Fibroblast of skin of back (primary cell): Measurements from ENCODE around the gene DNAJC11. TPM values are rescaled to one million over a fixed set of nuclear protein-coding genes. Genes with fewer than 3 reads are reported as not detected.
A peak's percentile ranks its signal among the peaks of the same experiment; 100 is the strongest.
"Not testable (repeated sequence)": the region's sequence is repeated elsewhere in the genome, so short reads cannot be mapped to it uniquely, and the experiment has no call there.

ENCODE experiments used
- DNase-seq: peaks from one replicate; pipeline ENCODE4 v3.0.0-alpha.2; 2013
- polyA plus RNA-seq, 2 experiments: library from polyadenylated mRNA; unstranded; fragments of 120-200 nt; gene quantifications; one replicate each; pipeline ENCODE4 v1.2.1, GENCODE V29; 2013; ENCODE audit not compliant: insufficient read length in 2 of 2

DNAJC11 gene, protein sequence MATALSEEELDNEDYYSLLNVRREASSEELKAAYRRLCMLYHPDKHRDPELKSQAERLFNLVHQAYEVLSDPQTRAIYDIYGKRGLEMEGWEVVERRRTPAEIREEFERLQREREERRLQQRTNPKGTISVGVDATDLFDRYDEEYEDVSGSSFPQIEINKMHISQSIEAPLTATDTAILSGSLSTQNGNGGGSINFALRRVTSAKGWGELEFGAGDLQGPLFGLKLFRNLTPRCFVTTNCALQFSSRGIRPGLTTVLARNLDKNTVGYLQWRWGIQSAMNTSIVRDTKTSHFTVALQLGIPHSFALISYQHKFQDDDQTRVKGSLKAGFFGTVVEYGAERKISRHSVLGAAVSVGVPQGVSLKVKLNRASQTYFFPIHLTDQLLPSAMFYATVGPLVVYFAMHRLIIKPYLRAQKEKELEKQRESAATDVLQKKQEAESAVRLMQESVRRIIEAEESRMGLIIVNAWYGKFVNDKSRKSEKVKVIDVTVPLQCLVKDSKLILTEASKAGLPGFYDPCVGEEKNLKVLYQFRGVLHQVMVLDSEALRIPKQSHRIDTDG
- polyA plus RNA-seq (2013, experiment 1 of 2; ENCODE audit: insufficient read length), result 47.9 TPM
- 34.4 TPM for polyA plus RNA-seq (2013, experiment 2 of 2; ENCODE audit: insufficient read length)

DNA sequence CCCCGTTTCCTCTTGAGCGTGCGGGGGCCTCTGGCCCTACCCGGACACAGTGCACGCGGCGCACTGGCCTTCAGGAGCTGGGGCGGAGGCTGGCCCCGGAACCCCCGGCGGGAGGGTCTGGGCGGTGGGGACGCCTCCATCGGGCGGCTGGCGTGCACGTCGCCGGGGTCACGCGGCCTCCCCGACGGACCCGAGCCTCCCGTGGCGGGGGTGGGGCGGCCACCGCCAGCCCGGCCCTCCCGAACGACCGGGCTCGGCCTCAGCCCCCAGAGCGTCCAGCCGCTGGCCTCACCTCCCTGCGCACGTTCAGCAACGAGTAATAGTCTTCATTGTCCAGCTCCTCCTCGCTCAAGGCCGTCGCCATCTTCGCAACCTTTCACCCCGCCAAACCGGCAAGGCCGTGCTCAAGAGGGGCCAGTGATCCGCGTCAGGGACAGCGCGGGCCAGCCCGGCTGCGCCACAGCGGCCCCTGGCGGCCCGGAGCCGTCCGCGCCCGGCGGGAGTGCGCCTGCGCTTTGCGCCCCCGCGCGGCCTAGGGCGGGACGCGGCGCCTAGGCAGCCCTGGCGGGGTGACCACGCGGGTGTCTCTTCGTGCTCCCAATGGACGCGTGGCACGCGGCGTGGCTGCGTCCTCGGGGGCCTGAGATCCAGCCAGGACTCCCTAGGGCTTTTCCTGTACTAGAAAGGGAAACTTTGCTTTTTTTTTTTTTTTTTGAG is at the start of gene DNAJC11:
Gene DNAJC11 (minus strand): TSS at position 380 of the 717 bp plus-strand sequence. CDS start 16 bp downstream, at position 364.
- peak; percentile 90 for DNase-seq

DNA sequence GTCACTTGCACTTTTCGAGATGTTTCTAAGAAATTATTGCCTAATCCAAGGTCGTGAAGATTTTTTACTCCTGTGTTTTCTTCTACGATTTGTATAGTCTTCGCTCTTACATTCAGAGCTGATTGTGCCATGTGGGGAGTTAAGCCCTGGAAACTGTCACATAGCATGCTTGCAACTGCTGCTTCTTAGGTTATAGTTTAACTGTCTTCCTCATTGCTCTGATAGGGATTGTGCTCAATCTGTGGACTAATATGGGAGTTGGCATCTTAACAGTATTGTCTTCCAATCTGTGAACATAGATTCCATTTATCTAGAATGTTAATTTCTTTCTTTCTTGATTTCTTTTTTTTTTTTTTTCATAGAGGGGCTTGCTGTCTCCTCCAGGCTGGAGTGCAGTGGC is 48.9 kb upstream of the DNAJC11 start:
- DNase-seq, result no peak

DNA sequence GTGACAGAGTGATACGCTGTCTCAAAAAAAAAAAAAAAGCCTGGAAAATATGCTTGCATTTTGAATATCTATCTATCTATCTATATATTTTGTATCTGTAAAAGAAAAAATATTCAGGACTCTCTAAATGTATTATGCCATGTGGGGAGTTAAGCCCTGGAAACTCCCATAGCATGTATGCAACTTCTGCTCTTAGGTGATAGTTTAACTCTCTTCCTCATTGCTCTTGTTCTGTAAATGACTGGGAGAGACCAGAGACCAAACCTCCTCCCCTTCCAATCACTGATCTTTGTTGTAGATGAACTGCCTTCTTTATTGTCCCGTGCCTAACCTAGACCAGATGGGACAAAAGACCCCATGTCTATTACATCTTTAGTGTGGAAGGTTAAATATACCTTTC is 46.1 kb upstream of the DNAJC11 start:
- DNase-seq, result no peak

DNA sequence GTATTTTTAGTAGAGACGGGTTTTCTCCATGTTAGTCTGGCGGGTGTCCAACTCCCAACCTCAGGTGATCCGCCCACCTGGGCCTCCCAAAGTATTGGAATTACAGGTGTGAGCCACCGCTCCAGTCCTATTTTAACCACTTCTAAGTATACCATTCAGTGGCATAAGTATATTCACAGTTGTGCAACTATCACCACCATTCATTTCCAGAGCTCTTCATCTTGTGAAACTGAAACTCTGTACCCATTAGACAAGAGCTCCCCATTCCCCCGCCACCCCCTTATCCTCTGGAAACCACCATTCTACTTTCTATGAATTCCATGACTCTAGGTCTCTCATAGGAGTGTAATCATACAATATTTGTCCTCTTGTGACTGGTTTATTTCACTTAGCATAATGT is 43.5 kb upstream of the DNAJC11 start:
- no peak for DNase-seq

DNA sequence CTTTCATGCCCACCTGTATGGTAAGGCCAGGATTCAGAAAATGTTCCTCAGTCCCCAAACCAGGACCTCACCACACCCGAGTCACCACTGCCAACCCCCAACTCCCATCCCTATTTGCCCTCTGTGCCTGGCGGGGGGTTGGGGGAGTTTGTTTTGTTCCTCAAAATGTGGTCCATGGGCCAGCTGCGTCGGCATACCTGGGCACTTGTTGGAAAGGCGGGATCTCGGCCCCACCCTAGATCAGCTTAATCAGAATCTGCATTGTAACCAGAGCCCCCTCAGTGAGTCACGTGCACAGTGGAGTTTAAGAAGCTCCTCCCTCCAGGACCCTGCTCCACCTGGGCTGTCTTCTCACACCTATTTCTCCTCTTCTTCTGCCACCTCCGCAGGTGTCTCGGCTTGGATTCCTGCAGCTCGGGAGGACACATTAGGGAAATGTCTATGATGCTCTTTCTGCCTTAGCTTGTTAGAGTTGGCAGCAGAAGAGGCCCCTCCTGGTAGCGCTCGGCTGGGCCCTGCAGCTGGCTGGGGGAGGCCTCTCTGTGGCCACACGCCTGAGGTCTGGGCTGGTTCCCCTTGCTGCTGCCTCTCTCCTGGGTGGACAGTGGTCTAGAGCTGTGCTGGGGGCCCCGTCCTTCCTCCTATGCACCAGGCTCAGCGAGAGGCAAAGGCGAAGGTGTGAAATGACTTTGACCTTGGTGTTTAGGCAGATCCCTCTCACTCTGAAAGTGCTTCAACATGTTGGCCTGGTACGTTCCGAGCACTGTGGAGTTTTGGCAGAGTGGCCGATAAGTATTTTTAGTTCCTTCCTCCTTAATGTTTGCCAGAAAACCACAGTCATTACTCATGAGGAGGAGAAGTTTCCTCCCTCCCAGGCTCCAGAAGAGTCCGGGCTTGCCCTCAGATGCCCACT is 41.8 kb upstream of the DNAJC11 start:
- DNase-seq, result peak; percentile 83

DNA sequence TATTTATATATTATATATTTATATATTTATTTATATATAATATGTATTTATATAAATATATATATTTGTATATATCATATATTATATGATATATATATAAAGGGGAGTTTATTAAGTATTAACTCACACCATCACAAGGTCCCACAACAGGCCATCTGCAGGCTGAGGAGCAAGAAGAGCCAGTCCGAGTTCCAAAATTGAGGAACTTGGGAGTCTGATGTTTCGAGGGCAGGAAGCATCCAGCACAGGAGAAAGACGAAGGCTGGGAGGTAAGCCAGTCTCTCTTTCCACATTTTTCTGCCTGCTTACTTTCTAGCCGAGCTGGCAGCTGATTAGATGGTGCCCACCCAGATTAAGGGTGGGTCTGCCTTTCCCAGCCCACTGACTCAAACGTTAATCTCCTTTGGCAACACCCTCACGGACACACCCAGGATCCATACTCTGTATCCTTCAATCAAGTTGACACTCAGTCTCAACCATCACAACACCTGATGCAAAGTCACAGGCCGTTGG is 41.1 kb upstream of the DNAJC11 start:
- DNase-seq, result not testable (repeated sequence)

DNA sequence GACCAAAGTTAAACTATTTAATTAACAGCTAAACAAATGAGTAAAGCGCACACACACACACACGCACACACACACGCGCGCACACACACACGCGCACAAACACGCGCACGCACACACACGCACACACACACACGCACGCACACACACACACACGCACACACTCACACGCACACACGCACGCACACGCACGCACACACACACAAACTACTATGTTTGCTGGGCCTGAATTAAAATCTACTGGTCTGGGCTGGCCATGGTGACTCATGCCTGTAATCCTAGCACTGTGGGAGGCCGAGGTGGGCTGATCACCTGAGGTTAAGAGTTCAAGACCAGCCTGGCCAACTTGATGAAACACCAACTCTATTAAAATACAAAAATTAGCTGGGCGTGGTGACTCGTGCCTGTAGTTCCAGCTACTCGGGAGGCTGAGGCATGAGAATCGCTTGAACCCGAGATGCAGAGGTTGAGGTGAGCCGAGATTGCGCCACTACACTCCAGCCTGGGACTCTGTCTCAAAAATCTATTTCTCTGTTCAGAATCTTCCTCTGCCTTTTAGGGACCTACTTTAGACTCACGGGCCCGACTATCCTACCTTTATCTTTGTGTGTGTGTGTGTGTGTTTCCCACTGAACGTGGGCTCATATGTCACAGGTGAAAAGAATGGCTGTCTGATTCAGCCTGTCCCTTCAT is 37.5 kb upstream of the DNAJC11 start:
- DNase-seq, result no peak

DNA sequence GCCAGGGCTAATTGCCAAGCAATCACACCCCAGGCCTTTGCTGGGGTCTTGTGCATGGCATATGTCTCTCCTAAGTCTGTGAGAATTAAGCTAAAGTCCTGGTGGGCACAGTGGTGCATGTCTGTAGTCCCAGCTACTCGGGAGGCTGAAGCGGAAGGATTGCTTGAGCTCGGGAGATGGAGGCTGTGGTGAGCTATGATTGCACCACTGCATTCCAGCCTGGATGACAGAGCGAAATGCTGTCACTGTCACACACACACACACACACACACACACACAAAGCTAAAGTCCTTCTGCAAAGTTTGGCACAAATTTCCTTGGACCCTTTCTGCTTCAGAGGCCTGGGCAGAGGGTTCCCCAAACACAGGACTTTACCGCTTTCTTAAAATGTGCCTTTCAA is 31.3 kb upstream of the DNAJC11 start:
- peak; percentile 17 for DNase-seq

DNA sequence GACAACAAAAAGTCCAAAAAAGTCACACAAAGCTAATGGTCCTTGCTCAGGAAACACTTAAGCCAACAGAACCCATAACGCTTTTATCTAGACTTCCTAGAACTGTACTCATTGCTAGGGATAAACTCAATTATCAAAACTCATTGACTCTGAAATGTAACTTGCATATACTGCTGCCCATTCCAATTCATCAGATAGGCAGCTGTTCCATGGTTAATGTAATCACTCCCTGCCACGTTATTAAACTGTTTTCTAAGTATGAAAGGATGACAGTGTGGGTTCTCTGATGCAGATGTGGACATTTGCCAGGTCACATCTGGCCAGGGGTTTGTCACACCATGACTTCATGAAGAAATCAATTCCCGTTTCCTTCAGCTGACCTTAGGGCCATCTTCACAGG is 30.3 kb upstream of the DNAJC11 start:
- no peak for DNase-seq

DNA sequence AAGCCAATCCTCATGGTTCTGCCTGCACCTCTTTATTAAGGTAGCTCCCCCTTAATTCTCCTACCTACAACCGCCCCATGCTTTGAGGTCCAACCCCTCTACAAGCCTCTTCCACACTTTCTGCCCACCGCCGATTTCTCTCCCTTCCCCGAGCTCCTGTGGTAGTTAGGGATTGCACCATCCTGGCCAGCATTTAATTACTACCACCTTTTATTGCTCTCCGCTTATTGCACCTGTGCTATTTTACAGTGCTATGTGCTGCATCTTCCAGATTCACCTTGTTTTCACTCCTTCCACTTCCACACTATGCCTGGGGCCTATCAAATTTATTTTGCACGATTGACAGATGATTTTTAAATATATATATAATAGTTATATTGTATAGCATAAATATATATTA is 29.3 kb upstream of the DNAJC11 start:
- DNase-seq, result no peak

DNA sequence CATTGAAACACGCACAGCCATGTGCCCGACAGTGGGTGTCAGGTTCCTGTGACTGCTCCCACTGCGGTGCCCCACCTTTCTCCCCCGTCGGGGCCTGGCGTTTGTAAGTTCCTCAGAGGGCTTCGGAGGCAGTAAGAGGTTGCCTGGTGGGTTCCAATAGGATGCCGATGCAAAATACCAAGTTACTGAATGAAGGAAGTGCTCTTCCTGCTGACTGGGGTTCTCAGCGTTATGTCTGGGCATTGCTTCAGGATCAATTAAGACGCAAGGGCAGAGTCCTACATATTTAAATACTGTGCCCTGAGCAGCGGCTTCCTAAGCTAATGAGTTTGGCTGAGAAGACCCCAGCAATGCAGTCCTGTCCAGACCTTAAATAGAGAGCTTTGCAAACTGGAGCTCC is 28.9 kb upstream of the DNAJC11 start:
- no peak for DNase-seq

DNA sequence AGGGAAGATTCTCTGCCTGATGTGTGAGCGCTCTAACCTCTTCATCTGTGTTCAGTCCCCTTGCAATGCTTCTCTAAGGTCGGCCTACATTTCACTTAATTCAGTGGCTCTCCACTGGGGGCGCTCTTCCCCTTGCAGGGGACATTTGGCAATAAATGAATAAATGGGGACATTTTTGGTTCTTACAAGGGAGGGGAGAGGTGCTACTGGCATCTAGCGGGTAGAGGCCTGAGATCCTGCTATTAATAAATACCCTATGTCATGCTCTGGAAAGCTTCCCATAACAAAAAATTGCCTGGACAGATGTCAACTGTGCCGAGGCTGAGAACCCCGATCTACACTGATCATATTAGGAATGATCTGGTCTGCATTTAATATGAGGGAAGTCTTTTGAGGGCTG is 25.9 kb upstream of the DNAJC11 start:
- peak; percentile 60 for DNase-seq

DNA sequence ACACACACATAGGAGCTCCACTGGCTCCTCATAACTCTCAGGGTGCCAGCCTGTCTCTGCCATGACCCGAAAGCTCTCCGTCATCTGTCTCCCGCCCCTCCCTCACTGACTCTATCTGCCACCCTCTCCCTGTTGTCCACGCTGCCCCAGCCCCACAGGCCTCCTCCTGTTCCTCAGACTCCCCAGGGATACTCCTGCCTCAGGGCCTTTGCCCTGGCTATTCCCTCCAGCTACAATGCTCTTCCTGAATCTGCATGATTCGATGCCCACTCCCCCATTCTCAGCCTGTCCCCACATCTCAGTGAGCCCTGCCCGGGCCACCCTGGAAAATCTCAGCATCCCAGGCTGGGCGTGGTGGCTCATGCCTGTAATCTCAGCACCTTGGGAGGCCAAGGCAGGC is 24.6 kb upstream of the DNAJC11 start:
- DNase-seq, result no peak

DNA sequence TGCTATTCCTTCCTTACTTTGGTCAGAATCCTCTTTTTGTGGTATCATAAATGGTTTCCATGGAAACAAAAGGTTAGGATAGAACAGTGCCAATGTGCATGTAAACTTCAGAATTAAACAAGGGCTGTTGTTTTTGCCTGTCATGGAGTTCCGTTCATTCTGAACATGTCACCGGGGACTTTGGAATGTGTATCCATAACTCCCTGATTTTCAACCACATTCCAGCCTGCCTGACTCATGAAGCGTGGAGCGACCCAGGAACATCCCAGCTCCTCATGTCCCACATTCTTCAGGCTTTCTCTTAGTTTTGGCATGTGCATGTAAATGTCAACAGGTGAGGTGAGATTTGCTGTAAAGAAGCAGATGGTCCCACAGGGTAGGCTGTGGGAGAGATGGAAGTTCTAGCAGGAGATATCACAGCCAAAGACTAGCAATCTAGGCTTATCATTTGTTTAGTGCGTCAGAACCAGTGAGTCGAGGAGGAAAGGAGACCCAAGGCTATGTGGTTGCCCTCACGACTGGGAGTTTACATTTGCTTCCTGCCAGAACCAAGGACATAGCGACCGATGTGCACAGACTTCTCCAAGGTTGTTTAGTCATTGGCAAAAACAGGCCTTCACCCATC is 23.0 kb upstream of the DNAJC11 start:
- DNase-seq, result peak; percentile 96

DNA sequence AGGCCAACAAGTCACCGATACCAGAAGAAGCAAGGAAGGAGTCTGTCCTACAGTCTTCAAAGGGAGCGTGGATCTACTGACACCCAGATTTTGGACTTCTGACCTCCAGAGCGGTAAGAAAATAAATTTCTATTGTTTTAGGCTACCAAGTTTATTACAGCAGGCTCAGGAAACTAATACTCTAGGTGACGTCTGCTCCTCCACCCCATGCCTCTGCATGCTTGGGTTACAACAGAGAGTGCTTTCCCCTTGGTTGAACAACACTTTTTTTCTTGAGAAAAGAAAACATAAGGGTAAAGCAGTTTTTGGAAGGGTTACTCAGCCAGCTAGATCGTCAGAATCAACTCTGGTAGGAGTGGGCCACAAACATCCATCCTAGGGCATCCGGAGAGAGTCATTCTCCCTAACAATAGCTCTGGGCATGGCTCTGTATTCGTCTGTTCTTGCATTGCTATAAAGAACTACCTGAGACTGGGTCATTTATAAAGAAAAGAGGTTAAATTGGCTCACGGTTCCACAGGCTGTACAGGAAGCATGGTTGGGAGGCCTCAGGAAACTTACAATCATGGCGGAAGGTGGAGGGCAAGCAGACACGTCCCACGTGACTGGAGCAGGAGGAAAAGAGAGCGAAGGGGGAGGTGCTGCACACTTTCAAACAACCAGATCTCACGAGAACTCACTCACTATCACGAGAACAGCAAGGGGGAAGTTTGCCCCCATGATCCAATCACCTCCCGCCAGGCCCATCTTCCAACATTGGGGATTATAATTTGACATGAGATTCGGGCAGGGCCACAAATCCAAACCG is 22.2 kb upstream of the DNAJC11 start:
- no peak for DNase-seq

DNA sequence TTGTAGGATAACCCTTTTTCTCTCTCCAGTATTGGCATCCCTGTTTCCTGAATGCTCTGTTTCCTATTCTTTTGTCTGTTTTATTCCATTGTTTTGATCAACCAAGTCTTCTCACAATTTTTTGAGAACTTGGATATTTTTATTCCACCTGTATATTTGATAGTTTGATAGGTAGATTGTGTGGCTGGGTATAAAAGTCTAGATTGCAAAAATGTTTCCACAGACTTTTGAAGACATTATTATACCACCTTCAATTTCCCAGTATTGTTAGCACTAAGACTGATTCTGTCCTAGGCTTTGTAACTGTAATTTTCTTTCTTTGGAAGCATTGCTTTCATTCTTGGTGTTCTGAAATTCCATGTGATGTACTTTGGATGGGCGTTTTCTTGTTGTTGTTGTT is 9.6 kb upstream of the DNAJC11 start:
- no peak for DNase-seq

DNA sequence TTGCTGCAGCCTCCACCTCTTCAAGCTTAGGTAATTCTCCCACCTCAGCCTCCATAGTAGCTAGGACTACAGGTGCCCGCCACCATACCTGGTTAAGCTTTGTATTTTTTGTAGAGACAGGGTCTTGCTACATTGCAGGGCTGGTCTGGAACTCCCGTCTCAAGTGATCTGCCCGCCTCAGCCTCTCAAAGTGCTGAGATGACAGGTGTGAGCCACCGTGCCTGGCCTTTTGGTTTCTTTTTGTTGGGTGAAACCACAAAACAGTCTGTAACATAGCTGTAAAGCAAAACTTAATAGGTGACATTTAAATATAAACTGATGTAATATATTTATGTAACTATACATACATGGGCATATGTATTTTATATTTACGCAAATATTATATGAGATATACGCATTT is 3.1 kb upstream of the DNAJC11 start:
- no peak for DNase-seq

DNA sequence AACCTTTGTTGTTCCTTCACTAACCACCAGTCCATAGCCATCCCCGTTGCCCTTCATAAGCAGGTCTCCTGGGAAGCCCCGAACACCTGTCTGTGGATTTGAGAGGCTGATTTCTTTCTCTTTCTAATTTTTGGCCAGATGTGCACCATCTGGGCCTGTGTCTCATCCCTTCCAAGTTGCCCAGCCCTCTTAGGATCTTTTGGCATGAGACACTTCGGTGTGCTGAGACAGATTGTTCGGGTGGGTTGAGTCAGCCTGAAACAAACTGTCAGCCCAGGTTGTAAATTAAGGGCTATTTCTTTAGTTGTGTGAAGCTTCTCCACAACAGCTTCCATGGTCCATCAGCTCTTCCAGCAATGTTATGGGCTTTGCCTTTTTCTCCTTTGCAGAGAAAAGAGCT is 1.4 kb upstream of the DNAJC11 start:
- no peak for DNase-seq

DNA sequence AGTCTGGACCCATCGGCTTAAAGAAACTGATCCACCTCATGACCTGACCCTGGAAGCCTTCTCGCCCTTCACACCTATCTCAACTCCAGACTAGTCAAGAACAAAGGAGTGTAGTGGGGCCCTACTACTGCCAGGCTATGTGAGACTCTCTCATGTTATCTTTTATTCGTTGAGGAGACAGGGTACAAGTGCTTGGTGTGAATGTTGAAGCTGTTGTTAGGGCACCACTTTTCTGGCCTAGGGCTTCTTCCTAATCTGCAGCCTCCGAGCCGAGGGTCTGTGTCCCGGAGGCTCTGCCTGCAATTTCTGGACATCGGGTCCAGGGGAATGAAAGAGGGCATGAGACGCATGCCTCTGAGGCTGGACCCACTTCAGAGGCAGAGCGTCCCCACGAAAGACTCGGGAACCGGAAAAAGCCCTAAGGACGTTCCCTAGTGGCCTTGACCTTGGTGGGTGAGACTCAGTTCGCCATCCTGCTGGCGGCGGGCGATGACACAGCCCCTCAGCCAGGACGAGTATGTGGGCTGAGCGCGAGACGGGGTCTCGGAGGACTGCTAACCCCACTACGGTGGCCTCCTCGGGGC is 671 bp downstream of the DNAJC11 start:
- no peak for DNase-seq

DNA sequence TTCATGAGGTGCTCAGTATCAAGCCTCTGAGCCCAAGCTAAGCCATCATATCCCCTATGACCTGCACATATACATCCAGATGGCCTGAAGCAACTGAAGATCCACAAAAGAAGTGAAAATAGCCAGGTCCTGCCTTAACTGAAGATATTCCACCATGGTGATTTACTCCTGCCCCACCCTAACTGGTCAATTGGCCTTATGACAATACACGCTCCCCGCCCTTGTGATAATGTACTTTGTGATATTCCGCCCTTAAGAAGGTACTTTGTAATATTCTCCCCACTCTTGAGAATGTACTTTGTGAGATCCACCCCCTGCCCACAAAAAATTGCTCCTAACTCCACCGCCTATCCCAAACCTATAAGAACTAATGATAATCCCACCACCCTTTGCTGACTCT is 1.7 kb downstream of the DNAJC11 start:
- DNase-seq, result not testable (repeated sequence)
